ENCODE measurements around the gene IQUB.

- TF ChIP-seq CTCF (IDR thresholded peaks at IDR 0.05) = no peak
- TF ChIP-seq POLR2A (IDR thresholded peaks at IDR 0.05) = no peak
Measured at GRCh38 chr7:123440101-123440548, 94.3 kb downstream of the IQUB start.

All from prostate gland (tissue), 2 donors.